DND-41 (cell line): ENCODE results near the gene PRR5.

Experiments used
- EZH2 ChIP-seq: IDR thresholded peaks from 3 replicates; pipeline ENCODE4 v1.6.1; 2012; ENCODE audit warnings: borderline replicate concordance, low read depth, mild to moderate bottlenecking, moderate library complexity, low read length, inconsistent platforms; ENCODE audit not compliant: severe bottlenecking
- TF ChIP-seq, protein P1 (sequence below): IDR thresholded peaks from 2 replicates; pipeline ENCODE4 v1.5.1; 2012; ENCODE audit warnings: borderline replicate concordance, low read length, moderate library complexity, mild to moderate bottlenecking; ENCODE audit not compliant: poor library complexity, severe bottlenecking; ENCODE audit errors: extremely low read depth

DNA sequence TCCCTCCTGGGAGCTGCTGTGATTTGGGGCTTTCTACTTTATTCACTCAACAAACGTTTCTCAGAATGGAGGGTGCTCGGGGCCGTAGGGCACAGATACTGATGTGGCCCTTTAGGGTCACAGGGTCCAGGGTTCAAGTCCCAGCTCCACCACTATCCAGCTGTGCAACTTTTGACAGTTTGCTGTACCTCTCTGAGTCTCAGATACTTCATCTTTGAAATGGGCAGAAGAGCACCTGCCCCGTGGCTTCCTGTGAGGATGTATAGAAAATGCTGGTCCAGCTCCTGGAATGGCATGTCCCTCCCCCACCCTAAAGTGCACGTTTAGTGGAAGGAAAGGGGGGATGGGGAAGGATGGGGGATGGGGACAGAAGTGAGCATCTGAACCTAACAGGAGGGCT, 21.9 kb upstream of the PRR5 start:
- TF ChIP-seq, protein P1, sequence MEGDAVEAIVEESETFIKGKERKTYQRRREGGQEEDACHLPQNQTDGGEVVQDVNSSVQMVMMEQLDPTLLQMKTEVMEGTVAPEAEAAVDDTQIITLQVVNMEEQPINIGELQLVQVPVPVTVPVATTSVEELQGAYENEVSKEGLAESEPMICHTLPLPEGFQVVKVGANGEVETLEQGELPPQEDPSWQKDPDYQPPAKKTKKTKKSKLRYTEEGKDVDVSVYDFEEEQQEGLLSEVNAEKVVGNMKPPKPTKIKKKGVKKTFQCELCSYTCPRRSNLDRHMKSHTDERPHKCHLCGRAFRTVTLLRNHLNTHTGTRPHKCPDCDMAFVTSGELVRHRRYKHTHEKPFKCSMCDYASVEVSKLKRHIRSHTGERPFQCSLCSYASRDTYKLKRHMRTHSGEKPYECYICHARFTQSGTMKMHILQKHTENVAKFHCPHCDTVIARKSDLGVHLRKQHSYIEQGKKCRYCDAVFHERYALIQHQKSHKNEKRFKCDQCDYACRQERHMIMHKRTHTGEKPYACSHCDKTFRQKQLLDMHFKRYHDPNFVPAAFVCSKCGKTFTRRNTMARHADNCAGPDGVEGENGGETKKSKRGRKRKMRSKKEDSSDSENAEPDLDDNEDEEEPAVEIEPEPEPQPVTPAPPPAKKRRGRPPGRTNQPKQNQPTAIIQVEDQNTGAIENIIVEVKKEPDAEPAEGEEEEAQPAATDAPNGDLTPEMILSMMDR = no peak
- no peak for TF ChIP-seq EZH2
